ENCODE measurements around the gene KRT80.

Gene KRT80

GRCh38 chr12:52181746-52182145 lies 10.1 kb downstream of the KRT80 start:
- Histone ChIP-seq H3K18ac (ENCODE audit: low read length) (peak overlapping the region; percentile 90), H2BK12ac (ENCODE audit: low read length) (peak overlapping the region; percentile 97), H3K4me2 (ENCODE audit: low read length) (no peak overlapping the region), H3K23ac (ENCODE audit: low read length) (no peak overlapping the region), H3K14ac (ENCODE audit: low read length) (peak overlapping the region; percentile 73), H3K9me3 (ENCODE audit: insufficient read depth, low read depth, low read length) (no peaks in the 10 kb centered on the region), H2AFZ (ENCODE audit: insufficient read depth, low read length, poor library complexity) (peak overlapping the region; percentile 4), H3K9ac (ENCODE audit: low read length) (no peak overlapping the region), H4K12ac (ENCODE audit: low read depth, low read length) (peak overlapping the region; percentile 1), H2AK5ac (ENCODE audit: low read length) (peak overlapping the region; percentile 90), H3K4me1 (ENCODE audit: control insufficient read depth in 1 of 2, insufficient read depth in 2 of 2, low read length in 2 of 2) (peaks cover 70 to 77% of the 10 kb centered on the region in 2 experiments), H3K79me2 (ENCODE audit: control insufficient read depth, insufficient read depth, low read length, poor library complexity) (peaks cover 15% of the 10 kb centered on the region), H3K79me1 (ENCODE audit: low read length) (peaks cover 67% of the 10 kb centered on the region), H3K27me3 (ENCODE audit: insufficient read depth, low read length) (no peaks in the 10 kb centered on the region), H2BK120ac (ENCODE audit: insufficient read depth, low read length, poor library complexity) (peak overlapping the region; percentile 94), H3K4ac (ENCODE audit: low read depth, low read length) (peak overlapping the region; percentile 53), H3K36me3 (ENCODE audit: control insufficient read depth in 1 of 2, insufficient read depth in 2 of 2, low read length in 2 of 2) (peaks cover 9% of the 10 kb centered on the region in 2 experiments), H4K8ac (ENCODE audit: low read depth, low read length) (peak overlapping the region; percentile 64), H3K27ac (ENCODE audit: low read depth, low read length) (peak overlapping the region; percentile 88), H3K4me3 (ENCODE audit: low read depth, low read length) (no peak overlapping the region), H2BK5ac (ENCODE audit: low read depth, low read length, poor library complexity) (peak overlapping the region; percentile 90), H4K91ac (ENCODE audit: low read depth, low read length) (peak overlapping the region; percentile 95)
- no CpG with 5 or more reads among the region's 9 CpGs for WGBS (ENCODE audit: extremely low coverage, insufficient coverage, insufficient read length)
- DNase-seq: no peak

DNA sequence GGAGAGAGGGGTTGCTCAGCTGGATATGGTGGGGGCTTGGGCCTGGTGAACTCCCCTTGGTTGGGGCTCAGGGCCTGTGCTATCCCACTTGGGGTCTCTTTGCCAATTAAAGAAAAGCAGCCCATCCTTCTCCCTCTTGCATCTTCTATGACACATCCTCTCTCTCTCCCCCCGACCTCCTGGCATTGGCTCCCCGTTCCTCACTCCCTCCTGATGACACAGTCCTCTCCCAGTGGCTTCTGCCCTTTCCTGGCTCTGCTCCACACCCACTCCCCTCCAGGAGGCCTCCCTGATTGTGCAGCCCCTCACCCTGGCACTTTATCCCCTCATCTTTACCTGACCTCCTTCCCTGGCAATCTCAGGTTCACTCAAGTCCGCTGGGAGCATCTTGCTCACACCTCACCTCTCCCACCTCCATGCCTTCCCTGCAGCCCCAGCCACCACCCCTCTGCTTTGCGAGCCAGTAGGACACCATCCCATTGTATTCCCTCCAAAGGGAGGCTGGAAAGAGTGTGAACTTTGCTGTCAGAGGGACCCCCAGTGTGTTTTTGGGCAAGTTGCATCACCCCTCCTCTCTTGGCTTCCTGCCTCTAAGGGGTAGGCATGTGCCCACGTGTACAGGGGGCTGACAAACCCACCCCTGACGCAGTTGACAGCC lies 10.7 kb downstream of the KRT80 start:
- no CpG with 5 or more reads among the region's 6 CpGs for WGBS (ENCODE audit: extremely low coverage, insufficient coverage, insufficient read length)
- peak overlapping the region; percentile 90 for H3K18ac ChIP-seq (ENCODE audit: low read length)
- peak overlapping the region; percentile 74 for H2BK5ac ChIP-seq (ENCODE audit: low read depth, low read length, poor library complexity)
- DNase-seq: no peak
- H3K27me3 ChIP-seq (ENCODE audit: insufficient read depth, low read length): no peaks in the 10 kb centered on the region
- peak overlapping the region; percentile 94 for H2BK12ac ChIP-seq (ENCODE audit: low read length)
- peak overlapping the region; percentile 41 for H3K4ac ChIP-seq (ENCODE audit: low read depth, low read length)
- H3K36me3 ChIP-seq (ENCODE audit: control insufficient read depth in 1 of 2, insufficient read depth in 2 of 2, low read length in 2 of 2): peaks cover 9% of the 10 kb centered on the region in 2 experiments
- peak overlapping the region; percentile 79 for H2BK120ac ChIP-seq (ENCODE audit: insufficient read depth, low read length, poor library complexity)
- no peak overlapping the region for H3K23ac ChIP-seq (ENCODE audit: low read length)
- H3K4me2 ChIP-seq (ENCODE audit: low read length): no peak overlapping the region
- H3K9ac ChIP-seq (ENCODE audit: low read length): no peak overlapping the region
- H4K8ac ChIP-seq (ENCODE audit: low read depth, low read length): peak overlapping the region; percentile 60
- H3K4me1 ChIP-seq (ENCODE audit: control insufficient read depth in 1 of 2, insufficient read depth in 2 of 2, low read length in 2 of 2): peaks cover 66 to 72% of the 10 kb centered on the region in 2 experiments
- peak overlapping the region; percentile 73 for H3K14ac ChIP-seq (ENCODE audit: low read length)
- no peaks in the 10 kb centered on the region for H3K9me3 ChIP-seq (ENCODE audit: insufficient read depth, low read depth, low read length)
- peak overlapping the region; percentile 88 for H3K27ac ChIP-seq (ENCODE audit: low read depth, low read length)
- H2AK5ac ChIP-seq (ENCODE audit: low read length): peak overlapping the region; percentile 33
- H4K12ac ChIP-seq (ENCODE audit: low read depth, low read length): peak overlapping the region; percentile 1
- peaks cover 62% of the 10 kb centered on the region for H3K79me1 ChIP-seq (ENCODE audit: low read length)
- peak overlapping the region; percentile 91 for H4K91ac ChIP-seq (ENCODE audit: low read depth, low read length)
- H2AFZ ChIP-seq (ENCODE audit: insufficient read depth, low read length, poor library complexity): peak overlapping the region; percentile 67
- H3K79me2 ChIP-seq (ENCODE audit: control insufficient read depth, insufficient read depth, low read length, poor library complexity): peaks cover 14% of the 10 kb centered on the region
- no peak overlapping the region for H3K4me3 ChIP-seq (ENCODE audit: low read depth, low read length)

DNA sequence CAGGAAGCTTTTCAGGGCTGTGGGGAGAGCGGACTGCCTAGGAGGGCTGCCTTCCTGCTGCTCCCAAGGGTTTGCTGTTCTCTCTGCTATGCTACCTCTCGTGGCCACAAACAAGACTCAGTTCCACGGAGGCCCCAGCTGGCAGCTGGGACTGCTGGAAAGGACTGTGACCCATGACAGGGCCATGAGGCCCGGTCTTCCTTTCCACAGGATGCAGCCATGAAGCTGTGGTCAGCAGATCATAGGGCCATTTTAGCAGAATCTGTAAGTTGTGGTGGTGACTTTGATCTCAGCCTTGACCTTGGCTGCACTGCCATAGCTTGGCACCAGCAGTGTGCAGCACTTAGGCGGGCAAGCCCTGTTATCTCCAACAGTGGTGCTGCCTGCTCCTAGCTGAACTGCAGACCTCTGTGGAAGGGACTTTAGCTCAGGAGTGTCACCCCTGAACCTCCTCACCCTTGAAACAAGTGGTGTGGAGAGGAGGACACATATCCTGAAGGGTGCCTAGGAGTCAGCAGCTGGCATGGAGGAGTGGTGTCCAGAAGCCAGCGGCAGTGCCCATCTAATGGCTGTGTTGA lies 12.3 kb downstream of the KRT80 start:
- Histone ChIP-seq H3K23ac (ENCODE audit: low read length) (no peak overlapping the region), H3K4me2 (ENCODE audit: low read length) (no peak overlapping the region), H3K18ac (ENCODE audit: low read length) (no peak overlapping the region), H3K4ac (ENCODE audit: low read depth, low read length) (no peak overlapping the region), H3K14ac (ENCODE audit: low read length) (peak overlapping the region; percentile 30), H4K12ac (ENCODE audit: low read depth, low read length) (no peak overlapping the region), H4K8ac (ENCODE audit: low read depth, low read length) (no peak overlapping the region), H3K79me1 (ENCODE audit: low read length) (peaks cover 70% of the 10 kb centered on the region), H3K4me3 (ENCODE audit: low read depth, low read length) (no peak overlapping the region), H3K9ac (ENCODE audit: low read length) (no peak overlapping the region), H2BK12ac (ENCODE audit: low read length) (peak overlapping the region; percentile 65), H2AK5ac (ENCODE audit: low read length) (peak overlapping the region; percentile 87), H2BK5ac (ENCODE audit: low read depth, low read length, poor library complexity) (no peak overlapping the region), H3K36me3 (ENCODE audit: control insufficient read depth in 1 of 2, insufficient read depth in 2 of 2, low read length in 2 of 2) (peaks cover 9% of the 10 kb centered on the region in 2 experiments), H3K27ac (ENCODE audit: low read depth, low read length) (no peak overlapping the region), H3K79me2 (ENCODE audit: control insufficient read depth, insufficient read depth, low read length, poor library complexity) (peaks cover 20% of the 10 kb centered on the region), H2AFZ (ENCODE audit: insufficient read depth, low read length, poor library complexity) (no peak overlapping the region), H3K9me3 (ENCODE audit: insufficient read depth, low read depth, low read length) (no peaks in the 10 kb centered on the region), H3K27me3 (ENCODE audit: insufficient read depth, low read length) (no peaks in the 10 kb centered on the region), H3K4me1 (ENCODE audit: control insufficient read depth in 1 of 2, insufficient read depth in 2 of 2, low read length in 2 of 2) (peaks cover 66 to 70% of the 10 kb centered on the region in 2 experiments), H2BK120ac (ENCODE audit: insufficient read depth, low read length, poor library complexity) (peak overlapping the region; percentile 69), H4K91ac (ENCODE audit: low read depth, low read length) (peak overlapping the region; percentile 91)
- no peak for DNase-seq
- WGBS (ENCODE audit: extremely low coverage, insufficient coverage, insufficient read length): no CpG with 5 or more reads among the region's 6 CpGs

DNA sequence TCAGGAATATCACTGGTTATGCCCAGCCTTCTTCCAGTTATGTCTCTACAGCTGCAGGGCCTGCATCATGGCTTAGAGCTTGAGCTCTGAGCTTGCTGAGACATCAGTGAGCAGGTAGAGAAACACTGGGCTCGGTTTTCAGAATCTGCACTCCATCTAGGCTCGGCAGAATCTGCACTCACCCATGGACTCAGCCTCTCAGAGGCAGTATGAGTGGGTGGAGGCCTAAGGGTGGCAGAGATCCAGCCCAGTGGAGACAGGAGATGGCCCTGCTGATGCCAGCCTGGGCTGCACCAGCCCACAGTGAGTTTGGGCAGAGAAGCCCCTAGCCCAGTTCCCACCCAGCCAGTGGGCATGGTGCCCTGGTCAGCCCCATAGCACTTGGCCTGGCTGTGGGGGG lies 12.8 kb downstream of the KRT80 start:
- Histone ChIP-seq H2AK5ac (ENCODE audit: low read length) (peak overlapping the region; percentile 78), H3K36me3 (ENCODE audit: control insufficient read depth in 1 of 2, insufficient read depth in 2 of 2, low read length in 2 of 2) (peaks cover 9% of the 10 kb centered on the region in 2 experiments), H3K27ac (ENCODE audit: low read depth, low read length) (no peak overlapping the region), H2BK12ac (ENCODE audit: low read length) (peak overlapping the region; percentile 58), H3K9me3 (ENCODE audit: insufficient read depth, low read depth, low read length) (no peaks in the 10 kb centered on the region), H4K8ac (ENCODE audit: low read depth, low read length) (no peak overlapping the region), H2BK5ac (ENCODE audit: low read depth, low read length, poor library complexity) (no peak overlapping the region), H3K27me3 (ENCODE audit: insufficient read depth, low read length) (no peaks in the 10 kb centered on the region), H3K9ac (ENCODE audit: low read length) (no peak overlapping the region), H4K12ac (ENCODE audit: low read depth, low read length) (no peak overlapping the region), H3K14ac (ENCODE audit: low read length) (peak overlapping the region; percentile 30), H3K4ac (ENCODE audit: low read depth, low read length) (no peak overlapping the region), H4K91ac (ENCODE audit: low read depth, low read length) (peak overlapping the region; percentile 91), H3K18ac (ENCODE audit: low read length) (peak overlapping the region; percentile 58), H3K23ac (ENCODE audit: low read length) (no peak overlapping the region), H2BK120ac (ENCODE audit: insufficient read depth, low read length, poor library complexity) (peak overlapping the region; percentile 69), H3K4me3 (ENCODE audit: low read depth, low read length) (no peak overlapping the region), H2AFZ (ENCODE audit: insufficient read depth, low read length, poor library complexity) (no peak overlapping the region), H3K79me2 (ENCODE audit: control insufficient read depth, insufficient read depth, low read length, poor library complexity) (peaks cover 18% of the 10 kb centered on the region), H3K4me2 (ENCODE audit: low read length) (no peak overlapping the region), H3K79me1 (ENCODE audit: low read length) (peaks cover 68% of the 10 kb centered on the region), H3K4me1 (ENCODE audit: control insufficient read depth in 1 of 2, insufficient read depth in 2 of 2, low read length in 2 of 2) (peaks cover 62 to 70% of the 10 kb centered on the region in 2 experiments)
- WGBS (ENCODE audit: extremely low coverage, insufficient coverage, insufficient read length): no CpG with 5 or more reads among the region's 2 CpGs
- DNase-seq: no peak

Data from trophoblast cell (in vitro differentiated cells and primary cell).